Gastroesophageal sphincter (tissue), 4 donors: ENCODE measurements around the gene TNIP2. TPM values are rescaled to one million over a fixed set of nuclear protein-coding genes. Genes with fewer than 3 reads are reported as not detected.

ENCODE experiments used
- ATAC-seq: fragments of 150-250 bp; one replicate; pipeline ENCODE4 v1.9.1; 2016; ENCODE audit warnings: mild to moderate bottlenecking, moderate library complexity
- H3K27ac ChIP-seq, 4 donors: fragments of 200-600 bp; sonication (generic) in 3 of 4; 1 replicate in 3 of 4; 2 replicates in 1 of 4; pipeline ENCODE4 v1.5.1; 2016 to 2019
- H3K27me3 ChIP-seq: fragments of 200-600 bp; sonication (generic); one replicate; pipeline ENCODE4 v1.5.1; 2019
- H3K36me3 ChIP-seq, 2 donors: fragments of 200-600 bp; sonication (generic); one replicate each; pipeline ENCODE4 v1.5.1; 2019; ENCODE audit warnings: control low read depth in 1 of 2
- H3K4me1 ChIP-seq, 3 donors: fragments of 200-600 bp; sonication (generic); 1 replicate in 2 of 3; 2 replicates in 1 of 3; pipeline ENCODE4 v1.5.1; 2016 to 2019; ENCODE audit warnings: control low read depth in 2 of 3
- H3K4me3 ChIP-seq, 2 donors: fragments of 200-600 bp; sonication (generic); one replicate each; pipeline ENCODE4 v1.5.1; 2019; ENCODE audit warnings: mild to moderate bottlenecking in 1 of 2, moderate library complexity in 1 of 2
- H3K9me3 ChIP-seq, 3 donors: fragments of 200-600 bp; sonication (generic); one replicate each; pipeline ENCODE4 v1.5.1; 2017 to 2019; ENCODE audit warnings: control low read depth in 2 of 3
- CTCF ChIP-seq, 4 experiments: fragments of 200-600 bp in 2 of 4; fragments of 450-650 bp in 2 of 4; sonication (generic) in 1 of 4; IDR thresholded peaks; one replicate each; pipeline ENCODE4 v1.5.1; 2017 to 2019; ENCODE audit warnings: antibody characterized with exemption in 4 of 4, mild to moderate bottlenecking in 2 of 4, moderate library complexity in 2 of 4
- EP300 ChIP-seq: sonication (generic); formaldehyde crosslinking; IDR thresholded peaks from one replicate; pipeline ENCODE4 v1.6.1; 2017; ENCODE audit warnings: antibody characterized with exemption, mild to moderate bottlenecking
- POLR2A ChIP-seq, 2 donors: fragments of 450-650 bp; IDR thresholded peaks; one replicate each; pipeline ENCODE4 v1.6.1; 2017; ENCODE audit warnings: antibody characterized with exemption in 2 of 2, mild to moderate bottlenecking in 2 of 2, moderate library complexity in 1 of 2
- POLR2AphosphoS5 ChIP-seq: sonication (generic); formaldehyde crosslinking; IDR thresholded peaks from one replicate; pipeline ENCODE4 v1.6.1; 2017; ENCODE audit warnings: antibody characterized with exemption
- WGBS, 2 donors: methylation state at CpG; one replicate each; pipeline ENCODE4 v1.1.5; 2018; ENCODE audit warnings: low coverage in 1 of 2; 5-methylcytosine and 5-hydroxymethylcytosine counted together
- total RNA-seq, 4 donors: library from RNA; depleted of rRNA; stranded (reverse); fragments of >200 nt; gene quantifications; one replicate each; pipeline ENCODE4 v1.1.0, GENCODE V29; 2016

Gene TNIP2
- total RNA-seq, 4 donors from 2014 or later = 54.8 to 74.0 (median 70.4) TPM

GRCh38 chr4:2722033-2722432 is 34.1 kb downstream of the TNIP2 start:
- H3K27me3 ChIP-seq = no peaks in the 10 kb centered on the region
- no peaks in the 10 kb centered on the region for H3K9me3 ChIP-seq
- no peak overlapping the region for H3K27ac ChIP-seq
- H3K4me1 ChIP-seq = no peaks in the 10 kb centered on the region
- WGBS, 2 donors = 84 to 92% methylated on average over 4 of the region's 9 CpGs
- H3K4me3 ChIP-seq = no peak overlapping the region
- ATAC-seq = no peak
- TF ChIP-seq POLR2AphosphoS5 (no peak), CTCF (IDR thresholded peaks at IDR 0.05) (no peak), EP300 (no peak), POLR2A (IDR thresholded peaks at IDR 0.05) (no peak)
- H3K36me3 ChIP-seq = peaks cover 0 to 72% of the 10 kb centered on the region in 2 donors

- no peak for ATAC-seq
- H3K27ac ChIP-seq = no peak overlapping the region
- TF ChIP-seq POLR2AphosphoS5 (no peak), CTCF (IDR thresholded peaks at IDR 0.05) (no peak), EP300 (no peak), POLR2A (IDR thresholded peaks at IDR 0.05) (no peak)
- no peaks in the 10 kb centered on the region for H3K27me3 ChIP-seq
- H3K4me1 ChIP-seq = no peaks in the 10 kb centered on the region
- H3K9me3 ChIP-seq = no peaks in the 10 kb centered on the region
- no peak overlapping the region for H3K4me3 ChIP-seq
- H3K36me3 ChIP-seq = peaks cover 0 to 75% of the 10 kb centered on the region in 2 donors
- WGBS, 2 donors = 76 to 88% methylated on average over 3 to 6 of the region's 11 CpGs
These were observed 34.5 kb downstream of the TNIP2 start for GRCh38 chr4:2721586-2721985.

- ATAC-seq = no peak
- H3K27ac ChIP-seq = no peak overlapping the region
- TF ChIP-seq EP300 = no peak
- TF ChIP-seq POLR2AphosphoS5 = no peak
- TF ChIP-seq CTCF (IDR thresholded peaks at IDR 0.05) = no peak
- no peak for TF ChIP-seq POLR2A (IDR thresholded peaks at IDR 0.05)
- peaks cover 0 to 16% (median 10%) of the 10 kb centered on the region in 3 donors for H3K4me1 ChIP-seq
- no peaks in the 10 kb centered on the region for H3K9me3 ChIP-seq
- H3K4me3 ChIP-seq = no peak overlapping the region
- WGBS, 2 donors = 82 to 95% methylated on average over 2 to 3 of the region's 8 CpGs
- no peaks in the 10 kb centered on the region for H3K27me3 ChIP-seq
- peaks cover 0 to 64% of the 10 kb centered on the region in 2 donors for H3K36me3 ChIP-seq
These were observed 39.9 kb downstream of the TNIP2 start for GRCh38 chr4:2716236-2716635.

GRCh38 chr4:2715426-2715825 is 40.7 kb downstream of the TNIP2 start:
- H3K27ac ChIP-seq = peak overlapping the region in 1 of 4 donors; percentile 35
- TF ChIP-seq EP300 = no peak
- no peak for TF ChIP-seq CTCF (IDR thresholded peaks at IDR 0.05)
- no peak for TF ChIP-seq POLR2A (IDR thresholded peaks at IDR 0.05)
- TF ChIP-seq POLR2AphosphoS5 = no peak
- no peaks in the 10 kb centered on the region for H3K27me3 ChIP-seq
- H3K36me3 ChIP-seq = peaks cover 0 to 60% of the 10 kb centered on the region in 2 donors
- no peak overlapping the region for H3K4me3 ChIP-seq
- H3K4me1 ChIP-seq = peaks cover 0 to 16% (median 10%) of the 10 kb centered on the region in 3 donors
- no peak for ATAC-seq
- no peaks in the 10 kb centered on the region for H3K9me3 ChIP-seq
- 33 to 34% methylated on average over 1 to 4 of the region's 5 CpGs for WGBS, 2 donors

GRCh38 chr4:2714918-2715317 is 41.2 kb downstream of the TNIP2 start:
- no peak for TF ChIP-seq CTCF (IDR thresholded peaks at IDR 0.05)
- TF ChIP-seq EP300 = no peak
- TF ChIP-seq POLR2AphosphoS5 = no peak
- TF ChIP-seq POLR2A (IDR thresholded peaks at IDR 0.05) = no peak
- Histone ChIP-seq H3K27me3 (no peaks in the 10 kb centered on the region), H3K4me3 (no peak overlapping the region), H3K4me1 (peaks cover 0 to 16% (median 10%) of the 10 kb centered on the region in 3 donors), H3K9me3 (no peaks in the 10 kb centered on the region), H3K27ac (peak overlapping the region in 3 of 4 donors; percentile 7 to 40 (median 35)), H3K36me3 (peaks cover 0 to 57% of the 10 kb centered on the region in 2 donors)
- no peak for ATAC-seq
- WGBS, 2 donors = 69 to 72% methylated on average over 3 to 4 of the region's 4 CpGs
